GM18511 (cell line): Measurements from ENCODE around the gene HDAC4.

Experiments used
- ATAC-seq: cut with Tn5 transposase; IDR thresholded peaks from one replicate; pipeline ENCODE4 v1.9.1; 2021; ENCODE audit warnings: mild to moderate bottlenecking, moderate library complexity; ENCODE audit not compliant: unreplicated experiment

Gene HDAC4

DNA sequence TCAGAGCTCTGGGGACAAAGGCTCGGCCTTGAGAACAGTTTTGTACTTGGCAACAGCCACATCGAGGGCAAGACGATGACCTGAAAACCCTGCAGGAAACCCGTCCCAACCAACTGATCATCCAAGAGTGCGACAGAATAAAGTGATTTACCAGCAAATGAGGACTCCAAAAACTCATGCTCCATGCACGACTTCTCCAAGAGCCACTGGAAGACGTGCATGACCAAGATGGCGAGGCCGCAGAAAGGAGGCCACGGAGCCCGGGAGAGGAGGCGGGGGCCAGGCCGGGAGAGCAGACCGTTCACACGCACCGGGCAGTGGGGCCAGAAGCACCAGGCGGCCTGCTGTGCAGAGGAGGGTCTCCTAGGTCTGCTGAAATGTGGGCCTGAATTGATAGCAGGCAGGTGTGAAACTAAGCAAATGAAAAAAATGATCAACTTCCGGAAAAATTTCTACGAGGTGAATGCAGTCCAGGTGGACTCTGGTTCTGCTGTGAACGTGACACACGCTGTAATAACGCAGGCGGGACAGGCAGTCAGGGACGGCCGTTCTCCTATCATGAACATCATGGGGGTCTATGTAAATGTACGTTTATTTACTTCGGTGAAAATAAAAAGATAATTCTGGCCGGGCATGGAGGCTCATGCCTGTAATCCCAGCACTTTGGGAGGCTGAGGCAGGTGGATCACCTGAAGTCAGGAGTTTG lies 252.2 kb downstream of the HDAC4 start:
- no peak for ATAC-seq

- ATAC-seq = no peak
These were observed 253.4 kb downstream of the HDAC4 start for GRCh38 chr2:239147376-239147775.

GRCh38 chr2:239146741-239147181 lies 254.1 kb downstream of the HDAC4 start:
- ATAC-seq = no peak

DNA sequence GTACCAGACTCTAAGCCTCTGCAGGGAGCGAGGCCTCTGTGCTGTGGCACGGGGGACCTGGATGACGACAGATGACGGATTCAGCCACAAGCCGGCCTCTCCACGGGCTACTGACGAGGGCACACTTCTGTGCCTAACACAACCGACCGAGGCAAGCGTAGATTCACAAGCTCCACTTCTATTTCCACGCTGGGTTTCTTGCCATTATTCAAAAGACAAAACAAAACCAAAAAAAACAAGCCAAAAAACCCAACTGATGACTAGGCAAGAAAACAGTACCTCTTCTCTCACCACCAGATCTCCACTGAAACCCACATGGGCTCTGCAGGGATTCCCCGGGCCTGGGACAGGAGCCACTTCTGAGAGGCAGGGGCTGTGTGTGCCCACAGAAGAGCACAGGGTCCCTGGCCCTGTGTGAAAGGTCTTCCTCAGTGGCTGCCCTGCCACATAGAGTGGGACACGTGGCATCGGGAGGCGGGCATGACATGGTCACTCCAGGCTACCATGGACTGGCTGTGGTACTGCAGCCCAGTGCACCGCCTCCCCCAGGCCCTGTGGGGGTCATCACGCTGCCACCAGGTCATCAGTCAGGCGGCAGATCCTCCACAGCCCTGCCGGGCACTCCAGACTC lies 254.7 kb downstream of the HDAC4 start:
- no peak for ATAC-seq

GRCh38 chr2:239145601-239146000 lies 255.2 kb downstream of the HDAC4 start:
- no peak for ATAC-seq

DNA sequence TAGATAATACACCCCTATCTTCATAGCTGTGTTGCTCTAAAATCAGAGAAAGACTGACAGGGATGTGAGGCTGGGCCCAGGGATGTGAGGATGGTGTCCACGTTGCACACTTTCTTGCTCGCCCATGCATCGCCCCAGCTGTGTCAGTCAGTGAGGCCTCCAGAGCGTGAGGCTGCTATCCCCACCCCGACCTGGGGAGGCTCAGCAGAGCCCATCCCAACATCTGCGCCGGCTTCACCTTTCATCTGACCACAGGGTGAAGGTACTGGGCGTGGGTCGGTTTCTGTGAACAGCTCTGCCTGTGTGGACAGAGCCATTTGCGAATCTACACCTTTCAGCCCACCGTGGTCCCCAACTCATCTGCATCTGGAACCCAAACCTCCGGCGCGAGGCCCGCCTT lies 255.7 kb downstream of the HDAC4 start:
- no peak for ATAC-seq

GRCh38 chr2:239144713-239144999 lies 256.2 kb downstream of the HDAC4 start:
- no peak for ATAC-seq

DNA sequence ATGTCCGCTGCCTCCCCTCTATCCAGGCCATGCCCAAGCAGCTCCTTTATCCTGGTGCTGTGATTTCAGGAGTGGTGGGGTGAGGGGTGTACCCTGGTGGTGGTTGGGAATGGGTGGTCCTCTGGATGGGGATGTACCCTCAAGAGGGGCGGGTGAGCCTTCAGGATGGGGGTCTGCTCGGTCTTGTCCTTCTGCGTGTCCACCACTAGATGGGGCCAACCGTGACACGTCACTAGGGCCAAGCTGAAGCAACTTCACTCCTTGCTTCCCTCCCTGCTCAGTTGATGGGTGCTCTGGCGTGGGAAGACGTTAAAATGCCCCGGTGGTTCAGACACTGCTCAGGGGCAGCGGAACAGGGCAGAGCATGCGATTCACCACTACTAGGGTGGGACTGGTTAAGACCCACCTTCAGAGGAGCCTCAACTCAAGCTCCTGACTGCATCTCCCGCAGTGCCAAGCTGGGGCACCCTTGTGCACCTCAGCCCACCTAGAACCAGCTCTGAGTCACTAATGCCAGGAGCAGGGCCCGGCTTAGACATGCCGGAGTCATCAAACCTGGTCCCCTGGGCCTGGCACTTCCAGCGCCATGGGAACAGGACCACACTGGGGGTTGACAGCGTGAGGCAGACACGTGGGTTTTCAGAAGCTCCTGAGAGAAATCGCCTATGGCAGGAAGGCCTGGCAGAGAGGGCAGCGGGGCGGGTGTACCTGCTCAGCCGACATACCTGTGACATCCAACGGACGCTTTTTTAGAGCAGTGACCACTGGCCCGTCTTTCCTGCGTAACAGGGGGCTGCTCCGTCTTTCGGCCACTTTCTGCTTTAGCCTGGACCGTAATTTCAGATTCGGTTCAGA lies 256.7 kb downstream of the HDAC4 start:
- ATAC-seq = no peak

GRCh38 chr2:239142806-239143205 lies 258.0 kb downstream of the HDAC4 start:
- no peak for ATAC-seq

DNA sequence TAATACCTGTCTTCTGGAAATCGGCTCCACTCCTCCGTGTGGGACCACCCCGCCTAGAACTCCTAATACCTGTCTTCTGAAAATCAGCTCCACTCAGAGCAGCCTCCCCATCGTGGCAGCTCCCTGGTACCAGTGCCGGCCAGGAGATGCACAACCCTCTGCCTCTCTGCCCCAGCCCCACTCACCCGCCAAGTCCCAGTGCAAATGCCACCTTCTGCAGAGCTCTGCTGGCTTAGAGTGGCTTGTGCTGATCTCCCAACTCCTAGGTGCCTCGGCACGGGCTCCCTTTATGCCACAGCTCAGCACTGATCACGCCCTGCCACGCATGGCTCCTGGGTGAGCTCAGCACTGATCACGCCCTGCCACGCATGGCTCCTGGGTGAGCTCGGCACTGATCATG lies 258.5 kb downstream of the HDAC4 start:
- ATAC-seq = no peak

- no peak for ATAC-seq
These were observed 259.6 kb downstream of the HDAC4 start for GRCh38 chr2:239141021-239141760.

DNA sequence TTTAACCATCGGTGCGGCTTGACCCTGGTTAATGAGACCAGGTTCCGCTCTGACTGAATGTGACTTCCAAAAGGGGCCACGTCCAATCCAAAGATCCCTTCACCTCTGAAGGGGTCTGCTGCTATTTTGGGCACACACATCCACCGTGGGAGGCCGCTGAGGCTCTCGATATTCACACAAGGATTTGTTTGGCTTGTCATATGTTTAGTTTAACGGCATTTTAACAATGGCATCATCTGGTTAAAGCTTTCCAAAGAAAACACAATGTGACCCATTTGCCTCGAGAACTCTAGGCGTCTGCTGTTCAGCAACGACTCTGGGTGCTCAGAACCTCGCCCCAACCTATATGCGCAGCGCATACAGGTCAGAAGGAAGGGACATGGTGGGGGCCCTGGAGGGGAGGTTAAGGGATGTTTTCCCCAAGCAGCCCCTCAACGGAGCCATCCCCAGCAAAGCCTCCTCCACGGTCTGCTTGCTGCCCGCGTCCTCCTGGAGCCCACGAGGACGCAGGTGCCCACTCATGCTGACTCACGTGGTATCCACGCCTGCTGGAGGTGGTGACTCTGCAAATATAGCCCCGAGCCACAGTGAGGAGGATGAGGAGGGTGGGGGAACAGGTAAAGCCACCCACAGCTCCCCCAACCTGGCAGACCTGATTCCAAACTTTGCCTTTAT lies 260.3 kb downstream of the HDAC4 start:
- no peak for ATAC-seq

- ATAC-seq = no peak
These were observed 261.3 kb downstream of the HDAC4 start for GRCh38 chr2:239139566-239139965.

GRCh38 chr2:239139101-239139500 lies 261.7 kb downstream of the HDAC4 start:
- no peak for ATAC-seq

DNA sequence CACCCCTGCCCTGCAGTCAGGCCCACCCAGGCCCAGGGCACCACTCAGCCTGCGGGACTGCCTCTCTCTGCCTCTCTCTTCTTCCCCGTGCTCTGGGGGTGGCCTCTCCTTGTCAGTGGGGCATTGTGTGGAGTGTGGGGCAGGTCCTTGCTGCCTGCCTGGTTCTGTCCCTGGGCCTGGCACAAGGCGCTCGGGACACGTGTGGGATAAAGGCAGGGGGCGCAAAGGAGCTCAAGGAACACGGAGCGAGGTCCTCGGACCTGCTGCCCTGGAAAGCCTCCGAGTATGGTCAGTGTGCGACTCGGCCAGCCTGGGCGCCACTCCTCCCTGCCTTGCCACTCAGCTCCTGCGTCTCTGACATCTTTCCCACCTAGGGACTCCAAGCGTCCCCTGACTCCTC lies 262.2 kb downstream of the HDAC4 start:
- ATAC-seq = no peak

GRCh38 chr2:239137898-239138283 lies 262.9 kb downstream of the HDAC4 start:
- ATAC-seq = no peak

DNA sequence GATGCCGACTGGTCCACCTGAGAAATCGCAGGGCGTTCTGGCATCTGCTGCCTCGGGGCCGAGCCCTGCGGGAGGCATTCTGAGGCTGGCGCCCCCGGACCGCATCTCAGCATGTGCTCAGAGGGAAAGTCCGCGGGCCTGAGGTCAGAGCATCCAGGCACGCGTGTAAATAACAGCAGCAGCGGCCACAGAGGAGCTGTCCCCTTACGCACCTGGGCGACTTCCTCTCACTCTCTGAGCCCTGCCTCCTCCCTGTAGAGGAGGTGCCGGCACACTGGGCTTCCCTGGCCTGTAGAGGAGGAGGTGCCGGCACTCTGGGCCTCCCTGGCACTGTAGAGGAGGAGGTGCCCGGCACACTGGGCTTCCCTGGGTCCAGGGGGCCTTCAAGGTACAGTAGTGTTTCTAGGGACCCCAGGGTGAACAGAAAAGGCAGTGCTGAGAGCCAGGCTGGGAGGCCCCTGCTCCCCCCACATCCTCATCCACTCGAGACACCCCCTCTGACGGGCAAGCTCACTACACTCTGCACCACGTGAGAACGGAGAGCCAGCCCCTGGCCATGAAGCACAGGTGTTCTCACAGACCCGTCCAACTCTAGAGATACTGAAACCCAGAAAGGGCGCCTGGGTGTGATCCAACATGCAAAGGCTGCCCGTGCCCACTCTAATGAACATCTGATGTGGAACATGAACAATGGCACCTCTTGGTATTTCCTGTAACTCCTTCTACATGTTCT lies 263.5 kb downstream of the HDAC4 start:
- ATAC-seq = no peak

- ATAC-seq = no peak
These were observed 264.1 kb downstream of the HDAC4 start for GRCh38 chr2:239136762-239137161.

DNA sequence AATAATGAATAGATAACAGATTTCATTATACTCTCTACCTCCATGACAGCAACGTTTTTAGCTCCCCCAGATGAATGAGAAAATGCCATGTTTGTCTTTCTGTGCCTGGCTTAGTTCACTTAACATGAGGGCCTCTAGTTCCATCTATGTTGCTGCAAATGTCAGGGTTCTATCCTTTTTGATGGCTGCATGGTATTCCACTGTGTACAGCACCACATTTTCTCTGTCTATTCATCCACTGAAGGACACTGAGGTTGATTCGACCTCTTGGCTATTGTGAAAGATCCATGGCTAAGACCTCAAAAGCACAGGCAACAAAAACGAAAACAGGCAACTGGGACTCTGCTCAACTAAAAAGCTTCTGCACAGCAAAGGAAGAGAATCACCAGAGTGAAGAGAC lies 264.6 kb downstream of the HDAC4 start:
- ATAC-seq = no peak

GRCh38 chr2:239135531-239135930 lies 265.3 kb downstream of the HDAC4 start:
- no peak for ATAC-seq
